Tibial nerve (tissue), 4 donors: Measurements from ENCODE around the gene RHOD. TPM values are rescaled to one million over a fixed set of nuclear protein-coding genes. Genes with fewer than 3 reads are reported as not detected.

Experiments used
- DNase-seq, 2 donors: peaks; one replicate each; pipeline ENCODE4 v3.0.0-alpha.2; 2019; ENCODE audit warnings: low spot score in 2 of 2
- H3K27ac ChIP-seq, 4 donors: fragments of 200-600 bp; sonication (generic) in 3 of 4; one replicate each; pipeline ENCODE4 v1.5.1; 2017 to 2019; ENCODE audit warnings: mild to moderate bottlenecking in 1 of 4
- H3K27me3 ChIP-seq, 2 donors: fragments of 200-600 bp; sonication (generic) in 1 of 2; one replicate each; pipeline versions ENCODE4 v1.5.1 to v1.6.0; 2017 to 2019
- H3K36me3 ChIP-seq, 3 donors: fragments of 200-600 bp; sonication (generic); one replicate each; pipeline ENCODE4 v1.5.1; 2018 to 2019
- H3K4me1 ChIP-seq, 4 donors: fragments of 200-600 bp; sonication (generic) in 3 of 4; one replicate each; pipeline ENCODE4 v1.5.1; 2017 to 2019
- H3K4me3 ChIP-seq, 4 donors: fragments of 200-600 bp; sonication (generic) in 3 of 4; one replicate each; pipeline ENCODE4 v1.5.1; 2017 to 2019; ENCODE audit warnings: mild to moderate bottlenecking in 1 of 4, moderate library complexity in 1 of 4
- H3K9me3 ChIP-seq, 4 donors: fragments of 200-600 bp; sonication (generic) in 3 of 4; one replicate each; pipeline ENCODE4 v1.5.1; 2017 to 2019
- EP300 ChIP-seq, 2 donors: sonication (generic); formaldehyde crosslinking; IDR thresholded peaks; one replicate each; pipeline ENCODE4 v1.6.1; 2017; ENCODE audit warnings: antibody characterized with exemption in 2 of 2, mild to moderate bottlenecking in 1 of 2
- POLR2A ChIP-seq, 2 donors: fragments of 450-650 bp; IDR thresholded peaks; one replicate each; pipeline ENCODE4 v1.6.1; 2017; ENCODE audit warnings: antibody characterized with exemption in 2 of 2, mild to moderate bottlenecking in 2 of 2, moderate library complexity in 2 of 2
- WGBS, 2 donors: methylation state at CpG; one replicate each; pipeline ENCODE4 v1.1.5; 2018; 5-methylcytosine and 5-hydroxymethylcytosine counted together
- total RNA-seq, 4 donors: library from RNA; depleted of rRNA; stranded (reverse); fragments of >200 nt; gene quantifications; one replicate each; pipeline ENCODE4 v1.1.0, GENCODE V29; 2016
- TF ChIP-seq, protein P1 (sequence below), 5 experiments: fragments of 200-600 bp in 3 of 5; fragments of 450-650 bp in 2 of 5; sonication (generic) in 3 of 5; IDR thresholded peaks; one replicate each; pipeline ENCODE4 v1.5.1; 2016 to 2019; ENCODE audit warnings: antibody characterized with exemption in 5 of 5, mild to moderate bottlenecking in 3 of 5, moderate library complexity in 2 of 5

Gene RHOD
- total RNA-seq, 4 donors from 2014 or later: 15.9 to 30.8 (median 24.4) TPM

GRCh38 chr11:67054836-67055523 lies 1.7 kb upstream of the RHOD start:
- no peak overlapping the region for H3K4me3 ChIP-seq
- no peaks in the 10 kb centered on the region for H3K9me3 ChIP-seq
- no peaks in the 10 kb centered on the region for H3K36me3 ChIP-seq
- peaks cover 0 to 17% of the 10 kb centered on the region in 2 donors for H3K27me3 ChIP-seq
- TF ChIP-seq, protein P1, sequence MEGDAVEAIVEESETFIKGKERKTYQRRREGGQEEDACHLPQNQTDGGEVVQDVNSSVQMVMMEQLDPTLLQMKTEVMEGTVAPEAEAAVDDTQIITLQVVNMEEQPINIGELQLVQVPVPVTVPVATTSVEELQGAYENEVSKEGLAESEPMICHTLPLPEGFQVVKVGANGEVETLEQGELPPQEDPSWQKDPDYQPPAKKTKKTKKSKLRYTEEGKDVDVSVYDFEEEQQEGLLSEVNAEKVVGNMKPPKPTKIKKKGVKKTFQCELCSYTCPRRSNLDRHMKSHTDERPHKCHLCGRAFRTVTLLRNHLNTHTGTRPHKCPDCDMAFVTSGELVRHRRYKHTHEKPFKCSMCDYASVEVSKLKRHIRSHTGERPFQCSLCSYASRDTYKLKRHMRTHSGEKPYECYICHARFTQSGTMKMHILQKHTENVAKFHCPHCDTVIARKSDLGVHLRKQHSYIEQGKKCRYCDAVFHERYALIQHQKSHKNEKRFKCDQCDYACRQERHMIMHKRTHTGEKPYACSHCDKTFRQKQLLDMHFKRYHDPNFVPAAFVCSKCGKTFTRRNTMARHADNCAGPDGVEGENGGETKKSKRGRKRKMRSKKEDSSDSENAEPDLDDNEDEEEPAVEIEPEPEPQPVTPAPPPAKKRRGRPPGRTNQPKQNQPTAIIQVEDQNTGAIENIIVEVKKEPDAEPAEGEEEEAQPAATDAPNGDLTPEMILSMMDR (IDR thresholded peaks at IDR 0.05): no peak
- TF ChIP-seq POLR2A (IDR thresholded peaks at IDR 0.05): no peak
- TF ChIP-seq EP300 (IDR thresholded peaks at IDR 0.05): no peak
- peaks cover 0 to 28% (median 17%) of the 10 kb centered on the region in 4 donors for H3K4me1 ChIP-seq
- no peak for DNase-seq
- H3K27ac ChIP-seq: no peak overlapping the region
- WGBS, 2 donors: 79% methylated on average over 10 of the region's 10 CpGs

DNA sequence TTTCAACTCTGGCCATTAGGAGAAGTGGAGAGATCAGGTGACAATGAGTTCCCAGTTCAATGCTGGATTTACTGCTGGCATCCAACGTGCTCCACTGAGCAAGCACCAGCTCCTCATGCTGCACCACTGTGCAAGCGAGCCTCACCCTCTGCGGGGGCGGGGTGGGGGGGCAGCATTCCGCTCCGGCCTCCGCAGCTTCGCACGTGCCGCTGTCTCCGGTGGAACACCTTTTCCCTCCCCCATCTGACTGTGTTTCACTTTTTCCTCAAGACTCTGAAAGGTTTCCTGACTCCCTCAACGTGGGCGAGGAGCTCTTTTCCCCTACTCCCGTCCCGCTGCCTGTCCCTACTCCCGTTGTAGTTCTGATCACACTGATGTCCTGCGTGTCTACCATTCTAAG lies 835 bp upstream of the RHOD start:
- 21 to 28% methylated on average over 17 of the region's 17 CpGs for WGBS, 2 donors
- Histone ChIP-seq H3K4me3 (peak overlapping the region in 2 of 4 donors; percentile 47 to 58), H3K27ac (no peak overlapping the region), H3K36me3 (no peaks in the 10 kb centered on the region), H3K4me1 (peaks cover 0 to 28% (median 17%) of the 10 kb centered on the region in 4 donors), H3K9me3 (no peaks in the 10 kb centered on the region), H3K27me3 (peaks cover 0 to 17% of the 10 kb centered on the region in 2 donors)
- TF ChIP-seq, protein P1 (IDR thresholded peaks at IDR 0.05): no peak
- TF ChIP-seq POLR2A (IDR thresholded peaks at IDR 0.05) (no peak), EP300 (IDR thresholded peaks at IDR 0.05) (no peak)
- no peak for DNase-seq

- H3K4me3 ChIP-seq: peak overlapping the region; percentile 41 to 58 (median 50)
- peaks cover 0 to 28% (median 17%) of the 10 kb centered on the region in 4 donors for H3K4me1 ChIP-seq
- no peaks in the 10 kb centered on the region for H3K9me3 ChIP-seq
- H3K27me3 ChIP-seq: peaks cover 0 to 11% of the 10 kb centered on the region in 2 donors
- DNase-seq: no peak
- peak overlapping the region in 3 of 4 donors; percentile 45 to 72 (median 48) for H3K27ac ChIP-seq
- 56 to 69% methylated on average over 10 of the region's 10 CpGs for WGBS, 2 donors
- TF ChIP-seq POLR2A (IDR thresholded peaks at IDR 0.05) (no peak), EP300 (IDR thresholded peaks at IDR 0.05) (no peak)
- TF ChIP-seq, protein P1 (IDR thresholded peaks at IDR 0.05): no peak
- H3K36me3 ChIP-seq: no peaks in the 10 kb centered on the region
Observed at GRCh38 chr11:67057205-67057672, 592 bp downstream of the RHOD start.

DNA sequence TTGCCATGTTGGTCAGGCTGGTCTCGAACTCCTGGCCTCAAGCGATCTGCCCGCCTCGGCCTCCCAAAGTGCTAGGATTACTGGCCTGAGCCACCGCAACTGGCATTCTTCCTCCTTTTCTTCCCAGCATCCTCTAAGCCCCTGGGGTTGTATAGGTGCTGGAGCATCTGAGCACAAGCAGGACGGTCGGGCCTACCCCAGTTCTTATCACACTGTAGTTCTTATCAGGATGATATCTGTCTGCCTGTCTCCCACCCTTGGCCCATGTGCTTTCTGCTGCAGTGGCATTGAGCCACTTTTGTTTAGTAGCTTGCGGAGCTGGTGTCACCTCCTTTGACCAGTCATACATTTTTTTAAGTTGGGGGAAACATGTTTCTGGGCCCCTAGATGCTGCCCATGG lies 1.9 kb downstream of the RHOD start:
- 84 to 86% methylated on average over 8 of the region's 8 CpGs for WGBS, 2 donors
- no peak overlapping the region for H3K27ac ChIP-seq
- H3K27me3 ChIP-seq: peaks cover 0 to 10% of the 10 kb centered on the region in 2 donors
- DNase-seq: no peak
- H3K9me3 ChIP-seq: no peaks in the 10 kb centered on the region
- TF ChIP-seq, protein P1 (IDR thresholded peaks at IDR 0.05): no peak
- TF ChIP-seq POLR2A (IDR thresholded peaks at IDR 0.05) (no peak), EP300 (IDR thresholded peaks at IDR 0.05) (no peak)
- peaks cover 0 to 28% (median 16%) of the 10 kb centered on the region in 4 donors for H3K4me1 ChIP-seq
- no peaks in the 10 kb centered on the region for H3K36me3 ChIP-seq
- H3K4me3 ChIP-seq: no peak overlapping the region

DNA sequence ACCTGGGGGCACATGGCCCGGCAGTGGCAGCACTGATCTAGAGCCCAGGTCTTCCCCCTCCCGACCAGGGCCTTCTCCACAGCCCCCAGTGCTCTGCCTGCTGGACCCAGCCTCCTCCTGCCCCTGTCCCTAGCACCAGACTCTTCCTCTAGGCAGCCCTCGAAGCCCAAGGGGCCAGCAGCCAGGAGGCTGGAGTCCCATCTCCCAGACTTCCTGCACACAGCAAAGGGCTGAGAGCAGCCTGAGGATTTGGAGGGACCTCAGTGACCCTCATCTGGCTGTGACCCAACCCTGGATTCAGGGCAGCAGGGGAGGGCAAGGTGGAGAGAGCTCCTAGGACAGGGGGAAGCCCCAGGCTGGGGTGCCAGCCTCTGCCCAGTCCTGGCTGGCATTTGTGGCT lies 3.0 kb downstream of the RHOD start:
- TF ChIP-seq, protein P1 (IDR thresholded peaks at IDR 0.05): no peak
- TF ChIP-seq EP300 (IDR thresholded peaks at IDR 0.05) (no peak), POLR2A (IDR thresholded peaks at IDR 0.05) (no peak)
- Histone ChIP-seq H3K4me1 (peaks cover 0 to 28% (median 16%) of the 10 kb centered on the region in 4 donors), H3K27me3 (peaks cover 0 to 10% of the 10 kb centered on the region in 2 donors), H3K36me3 (no peaks in the 10 kb centered on the region), H3K9me3 (no peaks in the 10 kb centered on the region), H3K4me3 (no peak overlapping the region), H3K27ac (no peak overlapping the region)
- DNase-seq: no peak
- 83 to 84% methylated on average over 3 of the region's 3 CpGs for WGBS, 2 donors
